ENCODE data around the gene PTPN13. TPM values are rescaled to one million over a fixed set of nuclear protein-coding genes. Genes with fewer than 3 reads are reported as not detected.

The PTPN13 gene, protein sequence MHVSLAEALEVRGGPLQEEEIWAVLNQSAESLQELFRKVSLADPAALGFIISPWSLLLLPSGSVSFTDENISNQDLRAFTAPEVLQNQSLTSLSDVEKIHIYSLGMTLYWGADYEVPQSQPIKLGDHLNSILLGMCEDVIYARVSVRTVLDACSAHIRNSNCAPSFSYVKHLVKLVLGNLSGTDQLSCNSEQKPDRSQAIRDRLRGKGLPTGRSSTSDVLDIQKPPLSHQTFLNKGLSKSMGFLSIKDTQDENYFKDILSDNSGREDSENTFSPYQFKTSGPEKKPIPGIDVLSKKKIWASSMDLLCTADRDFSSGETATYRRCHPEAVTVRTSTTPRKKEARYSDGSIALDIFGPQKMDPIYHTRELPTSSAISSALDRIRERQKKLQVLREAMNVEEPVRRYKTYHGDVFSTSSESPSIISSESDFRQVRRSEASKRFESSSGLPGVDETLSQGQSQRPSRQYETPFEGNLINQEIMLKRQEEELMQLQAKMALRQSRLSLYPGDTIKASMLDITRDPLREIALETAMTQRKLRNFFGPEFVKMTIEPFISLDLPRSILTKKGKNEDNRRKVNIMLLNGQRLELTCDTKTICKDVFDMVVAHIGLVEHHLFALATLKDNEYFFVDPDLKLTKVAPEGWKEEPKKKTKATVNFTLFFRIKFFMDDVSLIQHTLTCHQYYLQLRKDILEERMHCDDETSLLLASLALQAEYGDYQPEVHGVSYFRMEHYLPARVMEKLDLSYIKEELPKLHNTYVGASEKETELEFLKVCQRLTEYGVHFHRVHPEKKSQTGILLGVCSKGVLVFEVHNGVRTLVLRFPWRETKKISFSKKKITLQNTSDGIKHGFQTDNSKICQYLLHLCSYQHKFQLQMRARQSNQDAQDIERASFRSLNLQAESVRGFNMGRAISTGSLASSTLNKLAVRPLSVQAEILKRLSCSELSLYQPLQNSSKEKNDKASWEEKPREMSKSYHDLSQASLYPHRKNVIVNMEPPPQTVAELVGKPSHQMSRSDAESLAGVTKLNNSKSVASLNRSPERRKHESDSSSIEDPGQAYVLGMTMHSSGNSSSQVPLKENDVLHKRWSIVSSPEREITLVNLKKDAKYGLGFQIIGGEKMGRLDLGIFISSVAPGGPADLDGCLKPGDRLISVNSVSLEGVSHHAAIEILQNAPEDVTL (N-terminal part only)
- total RNA-seq, result 78.6 TPM

DNA sequence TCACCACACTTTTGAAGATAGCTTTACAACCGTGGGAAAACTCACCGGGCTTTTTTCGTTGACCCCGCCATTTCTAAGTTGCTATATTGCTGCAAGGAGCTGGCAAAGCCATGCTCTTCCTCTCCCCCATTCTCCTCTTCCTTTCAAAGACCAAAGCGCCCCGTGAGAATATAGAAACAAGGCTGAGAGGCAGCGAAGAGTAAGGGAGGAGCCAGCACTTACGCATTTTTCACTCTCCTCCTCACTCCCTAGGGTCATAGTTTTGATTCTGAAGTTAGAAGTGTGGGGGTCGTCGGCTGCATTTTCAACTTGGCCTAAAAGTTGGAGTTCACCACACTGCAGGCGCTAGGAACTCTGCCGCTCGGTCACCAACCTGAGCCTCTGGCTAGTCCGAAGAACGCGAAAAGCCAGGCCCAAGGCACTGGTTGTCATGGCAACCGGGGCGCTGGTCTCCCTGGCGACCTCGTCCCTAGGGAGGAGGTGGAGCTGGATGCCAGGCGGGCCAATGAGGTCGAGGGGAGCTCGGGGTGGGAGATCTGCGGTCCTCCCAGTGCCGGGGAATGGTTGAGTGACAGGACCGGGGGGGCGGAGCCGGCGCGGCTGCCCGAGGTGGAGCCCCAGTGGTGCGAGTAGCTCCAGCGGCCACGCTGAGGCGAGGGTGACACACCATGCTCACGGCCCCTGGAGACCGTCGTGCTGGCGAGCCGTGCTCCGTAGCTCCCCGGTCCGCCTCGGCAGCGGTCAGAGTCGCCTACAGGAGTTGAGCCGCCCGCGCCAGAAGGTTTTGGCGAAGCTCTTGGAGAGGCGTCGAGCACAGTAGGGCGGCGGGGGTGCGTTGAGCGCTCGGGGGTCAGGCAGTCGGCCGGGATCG lies at the start of gene PTPN13:
Gene PTPN13, plus strand, starts transcription at position 628 of the 871 bp plus-strand sequence. CDS start 40,942 bp downstream, outside the sequence.
- peak; percentile 92 for DNase-seq

DNA sequence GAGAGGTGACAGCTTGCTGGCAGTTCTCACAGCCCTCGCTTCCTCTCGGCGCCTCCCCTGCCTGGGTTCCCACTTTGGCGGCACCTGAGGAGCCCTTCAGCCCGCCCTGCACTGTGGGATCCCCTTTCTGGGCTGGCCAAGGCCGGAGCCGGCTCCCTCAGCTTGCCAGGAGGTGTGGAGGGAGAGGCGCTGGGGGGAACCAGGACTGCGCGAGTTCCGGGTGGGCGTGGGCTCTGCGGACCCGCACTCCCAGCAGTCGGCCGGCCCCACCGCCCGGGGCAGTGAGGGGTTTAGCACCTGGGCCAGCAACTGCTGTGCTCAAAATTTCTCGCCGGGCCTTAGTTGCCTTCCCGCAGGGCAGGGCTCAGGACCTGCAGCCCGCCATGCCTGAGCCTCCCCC lies 47.0 kb upstream of the PTPN13 start:
- no peak for DNase-seq

DNA sequence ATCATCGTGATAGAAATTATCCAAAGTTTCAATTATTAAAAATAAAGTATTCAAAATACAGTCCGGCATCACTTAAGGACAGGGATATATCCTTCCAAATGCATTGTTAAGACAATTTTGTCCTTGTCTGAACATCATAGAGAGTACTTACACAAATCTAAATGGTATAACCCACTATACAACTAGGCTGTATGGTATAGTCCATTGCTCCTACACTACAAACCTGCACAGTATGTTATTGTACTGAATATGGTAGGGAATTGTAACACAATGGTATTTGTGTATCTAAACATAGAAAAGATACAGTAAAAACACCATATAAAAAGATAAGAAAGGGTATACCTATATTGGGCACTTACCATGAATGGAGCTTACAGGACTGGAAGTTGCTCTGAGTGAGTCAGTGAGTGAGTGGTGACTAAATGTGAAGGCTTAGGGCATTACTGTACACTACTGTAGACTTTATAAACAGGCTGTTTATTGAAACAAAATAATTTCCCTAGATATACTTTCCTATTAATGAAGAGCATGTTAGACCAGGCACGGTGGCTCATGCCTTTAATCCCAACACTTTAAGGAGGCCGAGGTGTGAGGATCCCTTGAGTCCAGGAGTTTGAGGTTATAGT lies 44.8 kb upstream of the PTPN13 start:
- no peak for DNase-seq

DNA sequence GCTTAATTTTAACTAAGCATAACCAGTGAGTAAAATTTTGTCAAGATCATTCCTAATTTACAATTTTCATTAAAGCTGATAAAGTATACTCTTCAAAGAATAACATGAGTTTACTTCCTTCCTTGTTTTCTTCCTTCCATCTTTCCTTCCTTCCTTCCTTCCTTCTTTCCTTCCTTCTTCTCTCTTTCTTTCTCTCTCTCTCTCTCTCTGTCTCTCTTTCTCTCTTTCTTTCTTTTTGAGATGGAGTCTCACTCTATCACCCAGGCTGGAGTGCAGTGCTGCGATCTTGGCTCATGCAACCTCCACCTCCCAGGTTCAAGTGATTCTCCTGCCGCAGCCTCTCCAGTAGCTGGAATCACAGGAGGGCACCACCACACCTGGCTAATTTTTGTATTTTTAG lies 42.7 kb upstream of the PTPN13 start:
- DNase-seq, result no peak

DNA sequence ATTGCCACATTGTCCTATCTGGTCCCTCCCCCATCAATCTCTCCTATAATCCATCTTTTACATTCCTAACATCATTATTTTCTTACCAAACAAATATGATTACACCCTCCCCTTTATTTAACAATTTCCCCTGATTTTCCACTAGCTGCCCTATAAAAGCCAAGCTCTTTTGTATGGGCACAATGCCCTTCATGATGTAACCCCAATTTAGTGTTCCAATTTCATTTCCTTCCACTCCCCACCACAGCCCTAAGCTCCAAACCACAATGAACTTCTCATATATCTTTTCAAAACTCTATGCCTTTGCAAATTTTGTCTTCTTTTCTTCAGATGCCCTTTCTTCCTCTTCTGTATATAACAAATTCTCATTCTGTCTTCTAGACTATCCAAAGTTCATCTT lies 39.5 kb upstream of the PTPN13 start:
- no peak for DNase-seq

DNA sequence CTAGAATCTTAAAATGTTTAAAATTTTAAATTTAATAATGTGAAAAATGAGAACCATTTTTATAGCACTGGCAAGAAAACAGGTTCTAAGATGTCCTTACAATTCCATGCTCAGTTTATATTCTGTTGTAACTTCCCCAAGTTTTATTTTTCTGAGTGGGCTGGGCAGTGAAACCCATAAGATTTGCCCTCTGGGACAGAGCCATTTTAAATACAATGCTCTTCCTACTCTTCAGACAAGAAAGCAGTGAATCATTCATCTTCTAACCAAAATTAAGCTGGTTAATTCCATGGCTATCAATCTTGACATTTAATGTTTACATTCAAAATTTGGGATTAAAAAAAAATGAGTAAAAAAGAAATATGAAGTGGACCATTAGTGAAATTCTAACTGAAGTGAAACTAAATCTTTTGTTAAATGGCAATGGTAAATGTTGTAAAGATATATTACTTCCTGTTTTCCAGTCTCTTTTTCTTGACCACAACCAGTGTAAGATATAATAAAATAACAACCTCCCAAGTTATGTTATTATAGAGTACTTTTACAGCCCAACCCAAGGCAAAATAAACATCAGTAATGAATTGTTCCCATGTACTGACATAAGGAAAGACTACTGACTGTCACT lies 37.2 kb upstream of the PTPN13 start:
- no peak for DNase-seq

DNA sequence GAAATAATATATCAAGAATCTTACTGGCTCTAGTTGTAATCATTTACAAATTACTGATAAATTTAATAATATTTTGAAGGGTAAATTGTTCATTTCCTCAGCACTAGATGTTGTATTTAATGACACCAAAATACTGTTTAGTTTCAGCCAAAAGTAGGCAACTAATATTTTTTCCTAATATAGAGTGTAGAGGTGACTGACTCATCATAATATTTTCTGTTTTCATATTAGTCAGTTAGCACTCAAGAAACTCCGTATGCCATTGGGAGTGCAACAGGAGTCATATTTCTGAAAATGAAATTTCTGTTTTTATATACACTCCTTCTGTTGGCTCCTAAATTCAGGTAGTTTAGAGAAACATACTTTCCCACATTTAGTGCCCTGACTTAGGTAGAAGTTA lies 36.6 kb upstream of the PTPN13 start:
- no peak for DNase-seq

DNA sequence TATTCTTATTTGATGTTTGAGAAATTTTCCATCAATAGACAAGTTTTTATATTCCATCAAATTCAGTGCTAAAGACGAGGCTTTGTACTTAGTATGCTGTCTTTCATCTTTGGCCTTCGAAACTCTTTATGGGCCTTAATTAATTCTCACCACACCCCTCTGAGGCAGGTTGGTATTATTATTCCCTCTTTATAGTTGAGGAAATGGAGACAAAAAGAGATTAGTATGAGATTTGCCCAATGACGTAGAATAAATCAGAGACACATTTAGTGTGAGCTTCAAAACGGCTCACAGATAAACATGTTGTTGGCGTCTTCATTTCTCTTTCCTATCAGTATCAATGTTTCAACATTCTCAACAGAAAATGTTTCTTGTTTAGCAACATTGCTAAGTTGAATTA lies 35.9 kb upstream of the PTPN13 start:
- DNase-seq, result no peak

DNA sequence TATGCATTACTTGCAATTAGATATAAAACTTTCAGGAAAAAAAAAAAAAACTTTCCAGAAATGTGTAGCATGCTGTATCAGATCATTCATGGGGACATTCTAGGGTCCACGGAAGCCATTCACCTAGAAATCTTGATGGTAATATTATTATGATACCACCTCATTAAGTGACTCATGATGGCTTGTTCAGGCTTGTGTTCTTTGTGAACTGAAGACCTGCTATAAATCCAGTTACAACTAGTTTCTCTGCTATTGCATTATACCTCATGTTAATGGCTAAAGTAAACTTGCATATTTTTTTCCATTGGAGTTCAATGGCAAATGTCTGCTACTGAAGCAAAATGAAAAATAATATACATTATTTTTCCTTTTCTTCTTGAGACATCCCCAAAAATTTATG lies 35.3 kb upstream of the PTPN13 start:
- DNase-seq, result no peak

DNA sequence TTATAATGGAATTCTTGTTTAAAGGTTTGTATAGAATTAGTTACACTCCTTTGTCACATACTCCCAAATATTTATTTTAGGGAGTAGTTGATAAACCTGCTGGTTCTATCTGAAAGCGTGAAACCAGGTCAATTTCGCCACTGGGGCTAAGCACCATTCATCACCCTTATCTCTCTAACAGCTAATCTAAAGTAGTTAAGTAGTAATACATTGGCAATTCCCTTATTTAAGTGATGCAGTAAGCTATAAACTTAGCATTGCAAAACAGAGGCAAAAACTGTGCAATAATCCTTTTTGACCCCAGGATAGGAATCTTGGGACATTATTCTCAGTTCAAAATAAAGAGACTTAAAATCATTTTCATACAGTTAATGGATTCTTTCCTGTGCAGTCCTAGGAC lies 33.7 kb upstream of the PTPN13 start:
- DNase-seq, result no peak

DNA sequence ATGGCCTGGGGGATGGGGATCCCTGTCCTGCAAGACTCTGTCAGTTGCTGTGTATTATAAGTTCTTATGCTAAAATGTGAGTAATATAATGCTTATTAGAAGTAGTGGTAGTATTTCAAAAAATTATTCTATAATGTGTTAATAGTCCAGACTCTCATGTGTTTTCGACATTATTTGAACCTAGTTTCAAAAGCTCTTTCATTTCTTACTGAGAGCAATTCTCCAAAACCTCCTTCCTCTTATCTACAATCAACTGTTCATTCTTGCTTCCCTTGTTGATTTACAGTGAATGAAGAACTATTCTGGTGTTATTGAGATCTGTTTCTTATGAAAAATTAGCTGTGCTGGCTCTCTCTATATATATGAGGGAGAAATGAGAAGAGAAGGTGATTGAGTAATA lies 32.9 kb upstream of the PTPN13 start:
- DNase-seq, result no peak

DNA sequence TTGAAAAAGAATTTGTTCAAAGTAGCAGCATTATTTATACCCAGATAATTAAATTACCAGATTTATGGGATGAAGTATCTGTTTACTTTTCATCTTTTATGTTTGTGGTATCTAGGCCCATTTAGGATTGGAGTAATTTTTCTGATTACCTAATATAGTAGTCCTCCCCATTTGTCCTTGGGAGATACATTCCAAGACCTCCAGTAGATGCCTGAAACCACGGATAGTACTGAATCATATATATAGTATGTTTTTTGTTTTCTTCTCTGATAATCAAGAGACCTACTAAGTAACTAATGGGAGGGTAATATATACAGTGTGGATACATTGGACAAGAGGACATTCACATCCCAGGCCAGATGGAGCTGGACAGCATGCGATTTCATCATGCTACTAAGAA lies 30.7 kb upstream of the PTPN13 start:
- no peak for DNase-seq

DNA sequence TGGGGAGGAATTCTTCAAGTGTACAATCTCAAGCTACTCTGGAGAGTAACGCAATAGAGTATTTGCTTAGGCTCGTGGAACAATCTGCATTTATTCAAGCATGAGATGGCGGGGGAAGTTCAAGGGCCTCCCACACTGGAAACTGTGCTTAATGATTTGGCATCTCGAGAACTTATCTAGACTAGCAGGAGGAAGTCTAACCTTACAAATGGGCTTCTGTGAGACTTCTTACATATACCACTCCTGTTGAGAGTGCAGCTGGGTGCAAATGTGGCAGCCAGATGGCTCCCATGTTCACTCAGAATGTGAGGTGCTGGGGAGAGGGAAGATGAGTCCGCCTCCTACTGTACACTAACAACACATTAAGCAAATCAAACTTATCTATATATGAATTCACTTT lies 29.3 kb upstream of the PTPN13 start:
- peak; percentile 12 for DNase-seq

DNA sequence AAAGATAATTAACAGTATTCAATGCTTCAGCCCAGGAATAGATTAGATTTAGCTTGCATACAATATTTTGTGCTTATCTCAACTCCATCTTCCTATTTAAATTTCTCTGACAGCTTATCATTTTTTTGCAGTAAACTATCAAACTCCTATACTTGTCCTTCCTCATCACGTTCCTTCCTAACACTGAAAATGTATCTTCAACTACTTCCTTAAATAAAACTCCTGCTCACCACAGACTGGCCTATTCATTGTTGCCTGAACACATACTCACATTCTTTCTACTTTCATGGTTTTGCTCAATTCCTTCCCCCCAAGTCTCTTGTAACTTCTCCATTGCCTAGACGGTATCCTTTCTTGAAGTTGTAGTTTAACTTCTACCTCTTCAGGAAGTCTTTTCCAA lies 28.5 kb upstream of the PTPN13 start:
- no peak for DNase-seq

DNA sequence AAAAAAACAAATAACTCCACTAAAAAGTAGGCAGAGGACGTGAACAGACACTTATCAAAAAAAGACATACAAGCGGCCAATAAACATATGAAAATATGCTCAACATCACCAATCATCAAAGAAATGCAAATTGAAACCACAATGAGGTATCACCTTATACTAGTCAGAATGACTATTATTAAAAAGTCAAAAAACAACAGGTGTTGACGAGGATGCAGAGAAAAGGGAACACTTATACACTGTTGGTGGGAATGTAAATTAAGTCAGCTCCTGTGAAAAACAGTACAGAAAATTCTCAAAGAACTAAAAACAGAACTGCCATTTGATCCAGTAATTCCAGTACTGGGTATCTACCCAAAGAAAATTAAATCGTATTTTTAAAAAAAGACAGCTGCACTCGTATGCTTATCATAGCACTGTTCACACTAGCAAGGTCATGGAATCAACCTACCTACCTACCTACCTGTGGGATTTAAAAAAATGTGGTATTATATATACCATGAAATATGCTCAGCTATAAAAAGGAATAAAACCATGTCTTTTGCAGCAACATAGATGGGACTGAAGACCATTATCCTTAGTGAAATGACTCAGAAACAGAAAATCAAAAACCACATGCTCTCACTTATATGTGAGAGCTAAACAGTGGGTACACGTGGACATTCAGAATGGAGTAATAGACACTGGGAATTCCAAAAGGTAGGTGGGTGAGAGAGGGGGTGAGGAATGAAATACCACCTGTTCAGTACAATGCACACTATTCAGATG lies 24.8 kb upstream of the PTPN13 start:
- DNase-seq, result no peak

DNA sequence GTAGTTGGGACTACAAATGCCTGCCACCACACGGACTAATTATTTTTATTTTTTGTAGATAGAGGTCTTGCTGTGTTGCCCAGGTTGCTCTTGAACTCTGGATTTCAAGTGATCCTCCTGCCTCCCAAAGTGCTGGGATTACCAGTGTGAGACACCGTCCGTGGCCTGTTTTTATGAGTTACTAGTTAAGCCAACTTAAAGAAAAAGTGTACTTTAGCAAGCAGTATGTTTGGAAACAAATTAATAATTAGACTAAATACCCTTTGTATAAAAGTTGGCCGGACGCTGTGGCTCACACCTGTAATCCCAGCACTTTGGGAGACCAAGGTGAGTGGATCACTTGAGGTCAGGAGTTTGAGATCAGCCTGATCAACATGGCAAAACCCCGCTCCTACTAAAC lies 14.2 kb upstream of the PTPN13 start:
- no peak for DNase-seq

DNA sequence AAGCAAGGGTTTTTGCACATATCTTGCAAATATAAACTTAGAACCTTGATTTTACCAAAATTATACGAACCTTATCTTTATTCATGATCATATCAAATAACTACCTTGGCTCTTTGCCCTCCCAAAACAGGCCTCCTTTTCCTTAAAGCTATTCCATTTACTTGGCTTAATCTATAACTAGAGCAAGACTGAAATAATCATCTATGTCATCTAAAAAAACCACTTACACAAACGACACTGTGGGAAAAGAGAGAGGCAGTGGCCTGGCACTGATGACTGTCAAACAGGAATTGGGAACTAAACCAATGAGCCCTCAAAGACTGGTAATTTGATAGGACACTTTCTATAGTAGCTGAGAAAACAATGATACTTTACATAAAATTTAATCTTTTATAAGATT lies 11.7 kb upstream of the PTPN13 start:
- no peak for DNase-seq

DNA sequence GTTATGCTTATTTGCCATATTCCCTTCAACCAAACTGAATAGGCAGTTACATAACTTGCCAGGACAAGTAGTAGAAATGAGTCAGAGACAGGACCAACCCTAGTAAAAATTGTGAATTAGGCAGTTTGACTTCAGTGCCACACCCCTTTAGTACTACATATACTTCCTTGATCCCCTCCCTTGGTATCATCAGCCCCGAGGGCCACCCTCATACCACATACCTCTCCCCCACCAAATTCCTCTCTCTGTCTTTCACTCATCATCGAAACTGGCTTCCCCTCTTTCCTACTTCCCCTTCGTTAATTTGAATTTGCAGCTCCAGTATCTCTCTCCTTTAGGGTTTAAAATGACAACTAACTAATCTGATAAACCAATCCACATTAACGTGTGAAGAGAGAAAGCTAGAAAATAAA lies 7.9 kb upstream of the PTPN13 start:
- peak; percentile 17 for DNase-seq

DNA sequence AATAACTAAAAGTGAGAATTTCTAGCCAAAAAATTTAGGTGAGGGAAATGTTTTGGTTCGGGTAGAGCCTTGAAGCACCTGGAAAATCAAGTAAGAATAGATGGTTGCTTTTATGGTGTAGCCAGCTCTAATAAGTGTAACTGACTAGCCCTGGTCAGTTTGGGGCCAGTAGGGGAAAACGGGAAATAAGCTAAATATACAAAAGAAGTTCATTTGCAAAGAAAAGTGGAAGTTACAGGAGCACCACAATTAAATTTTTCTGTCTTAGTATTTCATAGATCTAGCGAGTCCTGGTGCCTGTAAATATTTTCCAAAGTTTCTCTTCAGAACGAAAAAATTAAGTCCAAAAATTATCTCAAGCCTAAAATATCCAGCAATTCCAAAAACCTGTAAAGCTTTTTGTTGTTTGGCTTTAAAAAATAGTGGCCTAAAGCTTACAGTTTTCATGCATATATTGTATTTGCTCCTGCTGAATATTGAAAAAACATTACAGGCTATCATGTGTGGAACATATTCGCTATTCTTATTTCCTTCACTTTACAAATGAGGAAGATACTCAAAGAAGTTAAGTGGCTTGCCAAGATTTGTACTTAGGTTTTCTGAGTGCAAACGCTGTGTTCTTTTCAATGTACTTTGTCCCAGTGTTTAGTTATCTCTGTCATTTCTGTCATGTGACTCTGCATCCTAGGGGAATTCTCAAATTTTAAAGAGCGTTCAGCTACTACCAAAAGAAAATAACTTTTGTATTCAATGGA lies 7.3 kb upstream of the PTPN13 start:
- DNase-seq, result no peak

Data from skin of body (tissue), 2 donors.